NCI-H128 (cell line): ENCODE results near the gene PRRX2.
A peak's percentile ranks its signal among the peaks of the same experiment; 100 is the strongest.
"Not testable (repeated sequence)": the region's sequence is repeated elsewhere in the genome, so short reads cannot be mapped to it uniquely, and the experiment has no call there.

Experiments used
- DNase-seq: peaks from one replicate; lab custom pipeline; 2025; ENCODE audit not compliant: unreplicated experiment; lab: John Stamatoyannopoulos, UW

PRRX2 gene

GRCh38 chr9:129751841-129752801, 86.7 kb downstream of the PRRX2 start:
- DNase-seq = peak; percentile 12

GRCh38 chr9:129752900-129753729, 87.7 kb downstream of the PRRX2 start, which contains the start of gene PTGES:
TSS of gene PTGES (minus strand) at chr9:129753042. CDS start at chr9:129753012, 30 bp downstream.
- DNase-seq = peak; percentile 11

- DNase-seq = no peak
Measured at GRCh38 chr9:129755151-129755550, 89.7 kb downstream of the PRRX2 start.

GRCh38 chr9:129756191-129756590, 90.7 kb downstream of the PRRX2 start:
- no peak for DNase-seq

- no peak for DNase-seq
Measured at GRCh38 chr9:129757045-129757444, 91.6 kb downstream of the PRRX2 start.

- no peak for DNase-seq
Measured at GRCh38 chr9:129759319-129759718, 93.9 kb downstream of the PRRX2 start.

- no peak for DNase-seq
Measured at GRCh38 chr9:129759804-129760502, 94.5 kb downstream of the PRRX2 start.

- not testable (repeated sequence) for DNase-seq
Measured at GRCh38 chr9:129760784-129761183, 95.3 kb downstream of the PRRX2 start.

- no peak for DNase-seq
Measured at GRCh38 chr9:129761293-129761900, 96.0 kb downstream of the PRRX2 start.

GRCh38 chr9:129761901-129762369, 96.5 kb downstream of the PRRX2 start:
- DNase-seq = no peak

GRCh38 chr9:129762370-129762984, 97.0 kb downstream of the PRRX2 start:
- not testable (repeated sequence) for DNase-seq

GRCh38 chr9:129762985-129763926, 97.8 kb downstream of the PRRX2 start:
- no peak for DNase-seq

- no peak for DNase-seq
Measured at GRCh38 chr9:129765764-129766317, 100.4 kb downstream of the PRRX2 start.

GRCh38 chr9:129768486-129768885, 103.0 kb downstream of the PRRX2 start:
- no peak for DNase-seq

- DNase-seq = no peak
Measured at GRCh38 chr9:129769669-129770068, 104.2 kb downstream of the PRRX2 start.

GRCh38 chr9:129770741-129771140, 105.3 kb downstream of the PRRX2 start:
- no peak for DNase-seq
